ENCODE results near the gene UBE2J1. TPM values are rescaled to one million over a fixed set of nuclear protein-coding genes. Genes with fewer than 3 reads are reported as not detected.

UBE2J1 gene
- total RNA-seq, 6 experiments from 2014 or later, result 35.9 to 45.2 (median 41.9) TPM

GRCh38 chr6:89350281-89350966 is 2.1 kb downstream of the UBE2J1 start:
- DNase-seq, result peak; percentile 2
- H3K27ac Mint-ChIP-seq, result peak overlapping the region; percentile 93
- H3K4me1 Mint-ChIP-seq (ENCODE audit: low read depth), result peaks cover 65% of the 10 kb centered on the region
- H3K9me3 Mint-ChIP-seq, result no peaks in the 10 kb centered on the region
- TF ChIP-seq CTCF (IDR thresholded peaks at IDR 0.05), result no peak
- peaks cover 6% of the 10 kb centered on the region; the same call in 1 of the 2 replicates for H3K36me3 Mint-ChIP-seq (ENCODE audit: low read depth)
- peak overlapping the region; percentile 96 for H3K4me3 Mint-ChIP-seq
- no peaks in the 10 kb centered on the region for H3K27me3 Mint-ChIP-seq (ENCODE audit: insufficient read depth)

GRCh38 chr6:89348372-89348771 is 4.2 kb downstream of the UBE2J1 start:
- no peaks in the 10 kb centered on the region for H3K9me3 Mint-ChIP-seq
- peaks cover 68% of the 10 kb centered on the region for H3K4me1 Mint-ChIP-seq (ENCODE audit: low read depth)
- H3K36me3 Mint-ChIP-seq (ENCODE audit: low read depth), result peaks cover 11% of the 10 kb centered on the region; the same call in 1 of the 2 replicates
- H3K27ac Mint-ChIP-seq, result peak overlapping the region; percentile 52
- peak overlapping the region; percentile 29 for H3K4me3 Mint-ChIP-seq
- no peaks in the 10 kb centered on the region for H3K27me3 Mint-ChIP-seq (ENCODE audit: insufficient read depth)
- DNase-seq, result no peak
- TF ChIP-seq CTCF (IDR thresholded peaks at IDR 0.05), result no peak

- peaks cover 11% of the 10 kb centered on the region; the same call in 1 of the 2 replicates for H3K36me3 Mint-ChIP-seq (ENCODE audit: low read depth)
- peak overlapping the region; percentile 52 for H3K27ac Mint-ChIP-seq
- H3K4me3 Mint-ChIP-seq, result peak overlapping the region; percentile 29; the same call in 1 of the 2 replicates
- H3K9me3 Mint-ChIP-seq, result no peaks in the 10 kb centered on the region
- no peaks in the 10 kb centered on the region for H3K27me3 Mint-ChIP-seq (ENCODE audit: insufficient read depth)
- peak; percentile 7 for DNase-seq
- H3K4me1 Mint-ChIP-seq (ENCODE audit: low read depth), result peaks cover 67% of the 10 kb centered on the region
- no peak for TF ChIP-seq CTCF (IDR thresholded peaks at IDR 0.05)
Observed at GRCh38 chr6:89347825-89348224, 4.7 kb downstream of the UBE2J1 start.

- no peak overlapping the region for H3K4me3 Mint-ChIP-seq
- no peak for TF ChIP-seq CTCF (IDR thresholded peaks at IDR 0.05)
- peak overlapping the region; percentile 44; the same call in 1 of the 2 replicates for H3K27ac Mint-ChIP-seq
- DNase-seq, result no peak
- no peaks in the 10 kb centered on the region for H3K27me3 Mint-ChIP-seq (ENCODE audit: insufficient read depth)
- peaks cover 15% of the 10 kb centered on the region for H3K36me3 Mint-ChIP-seq (ENCODE audit: low read depth)
- no peaks in the 10 kb centered on the region for H3K9me3 Mint-ChIP-seq
- H3K4me1 Mint-ChIP-seq (ENCODE audit: low read depth), result peaks cover 65% of the 10 kb centered on the region
Observed at GRCh38 chr6:89346433-89346832, 6.1 kb downstream of the UBE2J1 start.

GRCh38 chr6:89339565-89339964 is 13.0 kb downstream of the UBE2J1 start:
- DNase-seq, result no peak
- Mint-ChIP-seq H3K4me3 (no peak overlapping the region), H3K9me3 (no peaks in the 10 kb centered on the region), H3K27ac (peak overlapping the region; percentile 49), H3K4me1 (ENCODE audit: low read depth) (peaks cover 13% of the 10 kb centered on the region), H3K36me3 (ENCODE audit: low read depth) (peaks cover 24% of the 10 kb centered on the region), H3K27me3 (ENCODE audit: insufficient read depth) (no peaks in the 10 kb centered on the region)
- TF ChIP-seq CTCF (IDR thresholded peaks at IDR 0.05), result no peak

Measured in HFFc6 (cell line).